Measurements from ENCODE around the gene HDDC3.

DNA sequence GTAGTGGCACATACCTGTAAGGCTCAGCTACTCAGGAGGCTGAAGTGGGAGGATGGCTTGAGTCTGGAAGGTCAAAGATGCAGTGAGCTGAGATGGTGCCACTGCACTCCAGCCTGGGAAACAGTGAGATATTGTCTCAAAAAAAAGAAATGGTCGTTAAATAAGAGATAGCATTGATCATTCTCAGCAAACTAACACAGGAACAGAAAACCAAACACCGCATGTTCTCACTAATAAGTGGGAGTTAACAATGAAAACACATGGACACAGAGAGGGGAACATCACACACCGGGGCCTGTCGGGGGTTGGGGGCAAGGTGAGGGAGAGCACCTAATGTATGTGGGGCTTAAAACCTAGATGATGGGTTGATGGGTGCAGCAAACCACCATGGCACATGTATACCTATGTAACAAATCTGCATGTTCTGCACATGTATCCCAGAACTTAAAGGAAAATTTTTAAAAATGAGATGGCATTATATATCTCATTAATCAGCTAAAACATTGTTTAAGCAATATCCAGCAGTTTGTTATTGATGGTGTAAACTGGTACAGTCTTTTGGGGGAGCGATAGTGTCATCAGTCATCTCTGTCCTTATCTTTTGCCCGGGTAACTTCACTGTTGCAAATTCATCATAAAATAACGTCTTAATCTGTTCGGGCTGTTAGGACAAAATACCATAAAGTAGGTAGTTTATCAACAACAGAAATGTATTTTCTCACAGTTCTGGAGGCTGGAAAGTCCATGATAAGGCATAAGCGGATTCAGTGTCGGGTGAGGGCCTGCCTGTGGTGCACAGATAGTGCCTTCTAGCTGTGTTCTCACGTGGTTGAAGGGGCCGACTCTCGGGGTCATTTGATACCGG lies 30.9 kb downstream of the HDDC3 start:
- TF ChIP-seq POLR2A (IDR thresholded peaks at IDR 0.05; ENCODE audit: low read depth, low read length), result no peak
- TF ChIP-seq POLR2AphosphoS5 (IDR thresholded peaks at IDR 0.05; ENCODE audit: low read depth, low read length), result no peak
- no peak for TF ChIP-seq TAF1 (IDR thresholded peaks at IDR 0.05; ENCODE audit: borderline replicate concordance, low read depth, low read length)

Measured in GM12892 (cell line).